ENCODE measurements around the gene GXYLT2. TPM values are rescaled to one million over a fixed set of nuclear protein-coding genes. Genes with fewer than 3 reads are reported as not detected.
A peak's percentile ranks its signal among the peaks of the same experiment; 100 is the strongest.

The GXYLT2 gene
- total RNA-seq, 2 donors from 2014 or later = 5.2 to 5.6 TPM

- Histone ChIP-seq H3K27ac (no peak overlapping the region), H3K9me3 (no peaks in the 10 kb centered on the region), H3K27me3 (no peaks in the 10 kb centered on the region), H3K4me1 (no peaks in the 10 kb centered on the region), H3K4me3 (no peak overlapping the region), H3K36me3 (replicated peaks in 1 of 2; ENCODE audit: insufficient read depth in 1 of 2, low read depth in 2 of 2) (no peaks in the 10 kb centered on the region)
- TF ChIP-seq POLR2A (IDR thresholded peaks at IDR 0.05) (no peak), CTCF (IDR thresholded peaks at IDR 0.05) (no peak)
- intact Hi-C loops (cut with DNase I) = loop anchor here (10.0 kb wide), 1 partner anchor 194 kb away; no protein-coding TSS in a partner anchor
- 40 to 47% methylated on average over 1 of the region's 1 CpG for whole genome bisulfite sequencing, 2 donors
- ATAC-seq (no peak), DNase-seq (no peak)
These were observed 27.0 kb upstream of the GXYLT2 start for GRCh38 chr3:72860846-72861245.

- 54 to 67% methylated on average over 7 of the region's 7 CpGs for WGBS, 2 donors
- TF ChIP-seq CTCF (IDR thresholded peaks at IDR 0.05) = no peak
- no peak for TF ChIP-seq POLR2A (IDR thresholded peaks at IDR 0.05)
These were observed 25.3 kb upstream of the GXYLT2 start for GRCh38 chr3:72862314-72863090.

GRCh38 chr3:72872183-72872582, 15.7 kb upstream of the GXYLT2 start:
- H3K27ac ChIP-seq = no peak overlapping the region
- no peak for DNase-seq
- no peak for TF ChIP-seq POLR2A (IDR thresholded peaks at IDR 0.05)
- intact Hi-C loops (cut with DNase I) = no loop called here
- WGBS, 2 donors = 83 to 85% methylated on average over 5 of the region's 5 CpGs
- H3K27me3 ChIP-seq = no peaks in the 10 kb centered on the region
- H3K9me3 ChIP-seq = no peaks in the 10 kb centered on the region
- H3K4me3 ChIP-seq = no peak overlapping the region
- no peaks in the 10 kb centered on the region for H3K4me1 ChIP-seq
- H3K36me3 ChIP-seq (replicated peaks in 1 of 2; ENCODE audit: insufficient read depth in 1 of 2, low read depth in 2 of 2) = no peaks in the 10 kb centered on the region
- no peak for ATAC-seq

More at GRCh38 chr3:72862314-72863090, 25.3 kb upstream of the GXYLT2 start:
- no peaks in the 10 kb centered on the region for H3K4me1 ChIP-seq
- no peaks in the 10 kb centered on the region for H3K9me3 ChIP-seq
- DNase-seq (no peak), ATAC-seq (no peak)
- H3K36me3 ChIP-seq (replicated peaks in 1 of 2; ENCODE audit: insufficient read depth in 1 of 2, low read depth in 2 of 2) = no peaks in the 10 kb centered on the region
- H3K27ac ChIP-seq = no peak overlapping the region
- intact Hi-C loops (cut with DNase I) = loop anchor here (10.0 kb wide), 1 partner anchor 192 kb away; no protein-coding TSS in a partner anchor
- H3K27me3 ChIP-seq = no peaks in the 10 kb centered on the region
- H3K4me3 ChIP-seq = no peak overlapping the region

GRCh38 chr3:72887343-72887704, 522 bp upstream of the GXYLT2 start:
- DNase-seq = no peak
- WGBS, 2 donors = 1 to 2% methylated on average over 7 of the region's 7 CpGs

More at GRCh38 chr3:72887343-72887704, 522 bp upstream of the GXYLT2 start:
- intact Hi-C loops (cut with DNase I) = no loop called here
- Histone ChIP-seq H3K9me3 (no peaks in the 10 kb centered on the region), H3K36me3 (replicated peaks in 1 of 2; ENCODE audit: insufficient read depth in 1 of 2, low read depth in 2 of 2) (no peaks in the 10 kb centered on the region), H3K27me3 (no peaks in the 10 kb centered on the region), H3K4me1 (peaks cover 19% of the 10 kb centered on the region), H3K27ac (peak overlapping the region in 2 of 4 donors; percentile 0 to 30), H3K4me3 (no peak overlapping the region)
- ATAC-seq = no peak
- TF ChIP-seq POLR2A (IDR thresholded peaks at IDR 0.05) (no peak), CTCF (IDR thresholded peaks at IDR 0.05) (no peak)
